ENCODE data around the gene ALG12.

ALG12 gene

DNA sequence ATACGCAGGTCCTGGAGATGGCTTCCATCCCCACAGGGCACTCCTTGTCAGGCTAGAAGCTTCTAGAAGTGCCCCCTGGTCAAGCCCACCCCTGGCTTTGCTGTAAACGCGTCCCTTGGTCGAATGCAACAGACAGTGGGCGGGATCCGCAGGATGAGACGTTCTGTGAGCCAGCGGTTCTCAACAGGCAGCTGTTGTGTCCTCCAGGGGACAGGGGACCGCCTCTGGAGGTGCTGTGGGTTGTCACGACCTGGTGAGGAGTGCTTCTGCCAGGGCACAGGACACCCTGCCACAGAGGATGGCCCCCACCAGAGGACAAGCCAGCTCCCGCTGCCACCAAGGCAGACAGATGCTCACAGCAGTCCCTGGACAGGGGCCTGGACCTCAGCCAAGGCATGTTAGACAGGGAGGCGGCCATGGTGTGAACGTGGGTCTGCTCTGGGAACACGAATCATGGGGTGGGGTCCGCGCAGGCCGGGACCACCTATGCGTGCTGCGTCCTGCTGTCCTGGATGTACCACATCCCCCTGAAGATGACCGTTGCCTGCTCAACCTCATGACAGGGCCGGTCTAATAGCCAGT, 11.8 kb upstream of the ALG12 start:
- no peak for DNase-seq

DNA sequence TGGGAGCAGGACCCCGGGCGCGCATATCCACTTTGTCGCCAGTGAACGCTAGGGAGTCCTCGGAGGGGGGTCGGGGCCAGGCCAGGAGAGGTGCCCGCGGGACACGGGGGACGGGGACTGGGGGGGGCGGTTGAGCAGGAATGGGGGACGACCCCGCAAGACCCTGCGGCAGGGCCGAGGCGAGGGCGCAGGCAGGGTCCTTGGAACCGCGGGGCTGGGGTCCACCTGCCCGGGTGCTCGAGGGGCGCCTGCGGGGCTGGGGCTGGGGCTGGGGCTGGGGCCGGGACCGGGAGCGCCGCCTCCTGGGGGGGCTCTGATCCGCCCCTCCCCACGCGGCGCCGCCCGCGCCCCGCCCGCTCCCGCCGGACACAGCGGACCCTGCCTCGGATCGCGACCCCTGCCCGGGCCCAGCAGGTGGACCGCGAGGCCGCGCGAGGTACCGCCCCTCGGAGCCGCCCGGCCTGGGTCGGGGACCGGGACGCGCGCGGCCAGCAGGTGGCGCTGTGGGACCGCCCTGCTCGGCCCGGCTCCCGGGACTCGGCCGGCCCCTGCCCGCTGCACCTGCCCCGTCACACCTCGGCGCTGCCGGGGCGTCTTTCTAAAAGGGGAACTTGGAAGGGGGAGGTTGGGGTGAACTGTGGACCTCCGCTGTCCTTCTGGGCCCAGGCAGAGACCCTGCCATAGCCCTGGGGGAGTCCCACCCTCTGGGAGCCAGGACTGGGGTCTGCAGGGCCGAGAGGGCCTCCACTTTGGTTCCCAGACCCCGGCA, 11.2 kb upstream of the ALG12 start:
- DNase-seq = peak; percentile 82 to 89

- DNase-seq = peak in 1 of 2 experiments; percentile 22
Observed at GRCh38 chr22:49928555-49929210, 10.4 kb upstream of the ALG12 start.

GRCh38 chr22:49928185-49928495, 9.9 kb upstream of the ALG12 start:
- no peak for DNase-seq

GRCh38 chr22:49927483-49928184, 9.4 kb upstream of the ALG12 start:
- DNase-seq = no peak

DNA sequence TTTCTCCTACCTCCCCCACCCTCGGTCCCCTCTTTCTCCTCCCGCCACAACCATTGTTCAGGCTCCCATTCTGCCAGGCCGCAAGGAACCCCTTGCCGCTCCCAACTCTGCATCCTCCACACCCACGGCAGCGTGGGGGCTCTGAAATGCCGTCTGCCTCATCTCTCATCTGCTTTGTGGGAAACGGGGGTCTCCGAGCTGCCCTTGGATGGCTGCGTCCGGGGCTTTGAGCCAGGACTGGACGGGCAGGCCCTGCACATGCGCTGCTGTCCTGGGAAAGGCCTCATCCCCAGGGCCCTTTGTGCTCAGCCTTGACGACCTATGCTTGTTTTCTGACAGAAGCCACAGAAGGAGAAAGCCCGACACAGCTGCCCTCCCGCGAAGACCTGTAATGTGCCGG, 8.7 kb upstream of the ALG12 start:
- no peak for DNase-seq

DNA sequence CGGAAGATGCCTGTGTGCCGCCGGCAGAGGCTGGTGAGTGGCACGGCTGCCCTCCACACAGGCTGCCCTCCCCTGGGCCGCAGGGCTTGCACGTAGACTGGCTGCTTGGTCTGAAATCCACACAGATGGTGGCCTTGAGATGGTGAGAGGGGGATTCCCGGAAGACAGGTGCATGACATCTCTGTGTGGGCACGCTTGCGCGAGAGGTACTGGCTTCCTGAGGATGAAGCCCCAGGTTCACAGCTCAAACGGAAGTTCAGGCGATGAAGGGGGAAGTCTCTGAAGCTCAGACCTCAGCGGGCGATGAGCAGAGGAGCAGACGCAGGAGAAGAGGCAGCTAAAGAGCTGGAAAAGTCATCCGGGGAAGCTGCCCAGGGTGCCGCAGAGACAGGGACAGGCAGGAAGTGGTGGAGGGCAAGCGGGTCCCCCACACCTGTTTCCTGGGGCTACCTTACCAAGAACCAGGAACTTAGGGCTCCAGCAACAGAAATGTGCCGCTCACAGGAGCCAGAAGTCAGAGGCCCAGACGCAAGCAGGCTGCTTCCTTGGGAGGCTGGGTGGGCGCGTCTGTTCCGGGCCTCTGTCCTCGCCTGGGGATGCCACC, 7.4 kb upstream of the ALG12 start:
- peak; percentile 70 to 74 for DNase-seq

DNA sequence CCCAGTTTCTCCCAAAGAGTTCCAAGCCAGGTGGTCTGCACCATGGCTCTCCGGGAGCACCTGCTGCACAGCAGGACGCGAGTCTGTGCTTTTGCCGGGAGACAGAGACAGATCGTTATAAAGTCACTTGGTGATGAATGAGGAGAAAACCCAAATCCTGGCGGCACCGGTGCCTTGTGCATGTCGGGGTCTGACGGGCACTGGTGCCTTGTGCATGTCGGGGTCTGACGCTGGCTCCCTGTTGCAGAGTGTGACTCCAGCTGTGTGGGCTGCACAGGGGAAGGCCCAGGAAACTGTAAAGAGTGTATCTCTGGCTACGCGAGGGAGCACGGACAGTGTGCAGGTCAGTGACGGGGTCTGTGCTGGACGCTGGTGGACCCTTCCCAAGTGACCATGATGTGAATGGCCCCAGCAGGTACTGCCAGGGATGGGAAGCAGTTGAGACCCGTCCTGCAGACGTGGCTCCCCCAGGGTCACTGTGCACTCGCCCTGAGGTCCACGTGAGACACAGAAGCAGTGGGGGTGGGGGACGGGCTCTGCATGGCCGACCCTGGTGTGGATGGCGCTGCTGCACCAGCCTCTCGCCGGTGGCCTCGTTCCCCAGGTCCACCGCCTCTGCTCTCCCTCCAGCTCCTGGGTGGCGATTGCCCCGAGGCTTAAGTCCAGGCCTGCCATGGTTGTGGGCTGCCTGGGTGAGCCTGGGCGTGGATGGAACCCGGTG, 6.0 kb upstream of the ALG12 start:
- no peak for DNase-seq

DNA sequence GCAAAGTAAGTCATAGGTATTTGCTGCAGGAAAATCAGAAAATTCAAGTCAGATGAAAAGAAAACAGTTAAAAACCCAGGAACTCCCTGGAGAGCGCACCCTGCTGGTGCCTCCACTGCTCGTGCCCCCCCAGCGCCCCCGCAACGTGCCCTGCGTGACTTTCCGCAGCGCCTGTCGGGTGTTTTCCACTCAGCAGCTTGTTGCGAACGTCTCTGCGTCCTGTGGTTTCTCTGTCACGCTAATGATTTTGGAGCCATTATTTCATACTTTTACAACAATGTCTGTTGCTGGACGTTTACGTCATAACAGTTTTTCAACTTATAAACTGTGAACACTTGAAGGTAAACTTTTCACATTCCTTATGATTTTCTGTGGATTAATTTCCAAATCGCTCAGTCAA, 5.2 kb upstream of the ALG12 start:
- DNase-seq = peak in 1 of 2 experiments; percentile 48

DNA sequence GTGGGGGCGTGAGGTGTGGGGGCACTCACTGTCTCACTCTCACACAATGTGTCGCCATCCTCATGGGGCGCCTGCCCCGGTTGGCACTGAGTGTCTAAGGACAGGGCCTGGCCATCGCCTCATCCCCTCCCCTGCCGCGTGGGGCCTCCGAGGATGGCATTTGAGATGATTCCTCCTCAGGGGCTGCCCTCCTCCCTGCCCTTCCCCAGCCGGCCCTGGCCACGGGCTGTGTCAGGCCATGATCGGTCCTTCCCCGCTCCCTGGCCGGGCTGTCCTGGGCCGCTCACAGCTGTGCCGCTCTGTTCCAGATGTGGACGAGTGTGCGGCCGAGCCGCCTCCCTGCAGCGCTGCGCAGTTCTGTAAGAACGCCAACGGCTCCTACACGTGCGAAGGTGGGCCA, 4.7 kb upstream of the ALG12 start:
- no peak for DNase-seq

DNA sequence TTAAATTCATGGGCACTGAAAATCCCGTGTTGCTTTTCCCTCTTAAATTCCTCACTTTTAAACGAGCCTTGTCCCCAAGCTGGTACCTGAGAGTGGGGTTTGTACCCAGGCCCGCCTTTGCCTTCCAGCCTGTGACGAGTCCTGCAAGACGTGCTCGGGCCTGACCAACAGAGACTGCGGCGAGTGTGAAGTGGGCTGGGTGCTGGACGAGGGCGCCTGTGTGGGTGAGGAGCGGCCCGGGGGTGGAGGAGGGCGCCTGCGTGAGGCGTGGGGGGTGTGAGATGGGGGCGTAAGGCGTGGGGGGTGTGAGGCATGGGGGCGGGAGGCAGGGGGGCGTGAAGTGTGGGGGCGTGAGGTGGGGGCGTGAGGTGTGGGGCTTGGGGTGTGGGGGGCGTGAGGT, 4.2 kb upstream of the ALG12 start:
- no peak for DNase-seq

DNA sequence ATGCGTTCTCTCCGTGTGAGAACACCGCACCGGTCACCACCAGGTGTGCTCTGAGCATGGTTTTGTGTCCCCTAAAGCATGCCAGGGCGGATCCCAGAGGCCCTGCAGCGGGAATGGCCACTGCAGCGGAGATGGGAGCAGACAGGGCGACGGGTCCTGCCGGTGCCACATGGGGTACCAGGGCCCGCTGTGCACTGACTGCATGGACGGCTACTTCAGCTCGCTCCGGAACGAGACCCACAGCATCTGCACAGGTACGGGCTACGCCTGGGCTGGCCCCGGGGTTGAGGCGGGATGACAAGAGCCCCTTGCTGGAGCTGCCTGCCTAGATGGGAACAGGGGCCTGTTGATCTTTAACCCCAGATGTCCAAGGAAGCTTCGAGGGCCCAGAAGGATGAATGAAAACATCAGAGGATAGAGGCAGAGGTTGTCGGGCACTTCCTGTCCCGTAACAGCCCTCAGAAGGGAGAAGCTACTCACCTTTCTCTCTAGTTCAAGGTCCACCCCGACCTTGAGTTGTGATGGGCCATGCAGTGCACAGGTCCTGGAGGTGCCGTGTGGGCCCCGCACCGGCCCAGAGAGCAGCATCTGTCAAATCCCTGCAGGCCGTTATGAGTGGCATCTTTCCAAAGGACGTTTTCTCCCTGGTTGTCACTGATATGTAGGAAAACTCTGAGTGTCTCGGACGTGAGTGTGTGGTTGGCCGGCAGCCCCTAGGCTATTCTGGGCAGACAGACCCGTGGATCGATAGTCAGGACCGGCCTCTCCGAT, 3.5 kb upstream of the ALG12 start:
- no peak for DNase-seq

- DNase-seq = no peak
Observed at GRCh38 chr22:49920859-49921258, 2.6 kb upstream of the ALG12 start.

GRCh38 chr22:49918911-49919881, 958 bp upstream of the ALG12 start:
- no peak for DNase-seq

DNA sequence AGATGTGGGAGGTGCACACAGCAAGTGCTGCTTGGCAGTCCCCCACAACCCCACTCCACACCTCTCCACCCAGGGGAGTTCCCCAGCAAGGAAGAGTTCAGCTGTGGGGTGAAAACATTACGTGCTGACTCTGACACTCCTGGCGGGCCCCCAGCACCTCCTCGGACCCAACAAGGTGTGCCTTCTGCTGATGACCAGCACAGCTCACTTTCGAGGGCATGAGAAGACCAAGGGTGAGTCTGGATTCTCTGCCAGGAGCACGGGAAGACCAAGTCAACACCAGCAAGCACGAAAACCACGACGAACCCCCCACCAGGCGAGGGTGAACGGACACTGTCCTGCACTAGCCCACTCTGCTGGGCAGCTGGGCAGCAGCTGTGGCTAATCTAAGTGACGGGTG, 1.4 kb downstream of the ALG12 start:
- DNase-seq = no peak

DNA sequence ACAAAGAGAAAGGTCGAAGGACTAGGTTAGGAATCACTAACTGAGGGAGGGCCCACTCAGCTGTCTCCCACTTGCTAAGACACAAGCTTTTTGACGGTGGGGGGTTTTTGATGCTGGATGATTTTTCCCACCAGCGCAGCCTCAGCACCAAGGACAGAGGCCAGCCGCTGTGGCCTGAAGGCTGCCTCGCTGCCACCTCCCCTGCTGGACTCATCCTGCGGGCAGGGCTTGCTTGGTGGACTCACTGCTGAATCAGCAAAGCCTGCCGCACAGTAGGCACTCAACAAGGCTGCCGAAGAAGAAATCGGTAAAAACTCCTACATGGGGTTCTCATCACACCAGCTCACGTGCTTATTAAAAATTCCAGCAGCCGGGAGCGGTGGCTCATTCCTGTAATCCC, 2.6 kb downstream of the ALG12 start:
- no peak for DNase-seq

- DNase-seq = no peak
Observed at GRCh38 chr22:49914256-49914655, 4.0 kb downstream of the ALG12 start.

GRCh38 chr22:49913446-49913845, 4.8 kb downstream of the ALG12 start:
- DNase-seq = no peak

GRCh38 chr22:49913026-49913425, 5.2 kb downstream of the ALG12 start:
- DNase-seq = no peak

DNA sequence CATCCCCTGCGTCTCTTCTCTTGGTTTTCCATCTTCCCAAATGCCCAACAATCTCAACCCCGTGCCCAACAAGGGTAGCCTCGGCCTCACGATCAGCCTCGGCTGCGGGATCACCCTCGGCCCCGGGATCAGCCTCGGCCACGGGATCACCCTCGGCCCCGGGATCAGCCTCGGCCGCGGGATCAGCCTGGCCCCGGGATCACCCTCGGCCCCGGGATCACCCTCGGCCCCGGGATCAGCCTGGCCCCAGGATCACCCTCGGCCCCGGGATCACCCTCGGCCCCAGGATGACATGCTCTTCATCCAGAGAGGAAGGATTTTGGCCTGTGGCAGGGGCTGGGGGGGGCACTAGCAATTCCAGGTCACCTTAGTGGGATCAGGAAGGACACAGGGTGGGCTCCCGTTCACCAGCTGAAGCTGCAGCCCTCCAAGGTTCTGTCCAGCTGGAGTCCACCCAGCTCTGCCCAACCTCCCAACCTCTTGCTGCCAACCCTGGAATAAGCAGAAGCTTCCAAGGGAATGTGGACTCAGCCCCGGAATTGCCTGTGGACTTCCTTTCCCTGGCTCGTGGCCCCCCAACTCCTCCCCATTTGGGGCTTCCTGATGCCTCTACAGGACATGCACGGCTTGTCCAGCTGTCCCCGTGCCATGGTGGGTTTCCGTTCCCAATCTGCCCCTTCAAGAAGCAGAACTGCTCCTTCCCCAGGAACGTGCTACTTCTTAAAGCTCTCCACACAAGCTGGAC, 6.2 kb downstream of the ALG12 start:
- no peak for DNase-seq
